Esophagus squamous epithelium (tissue), 4 donors: Measurements from ENCODE around the gene TNNT3.

ENCODE experiments used
- POLR2A ChIP-seq, 4 donors: fragments of 450-650 bp; IDR thresholded peaks; one replicate each; pipeline ENCODE4 v1.6.1; 2017; ENCODE audit warnings: antibody characterized with exemption in 4 of 4, mild to moderate bottlenecking in 4 of 4, moderate library complexity in 3 of 4
- TF ChIP-seq, protein P1 (sequence below), 6 experiments: fragments of 450-650 bp in 4 of 6; fragments of 200-600 bp in 2 of 6; sonication (generic) in 2 of 6; IDR thresholded peaks; one replicate each; pipeline ENCODE4 v1.5.1; 2016 to 2019; ENCODE audit warnings: antibody characterized with exemption in 6 of 6, mild to moderate bottlenecking in 4 of 6, moderate library complexity in 4 of 6

GRCh38 chr11:1964348-1964747 lies 44.8 kb downstream of the TNNT3 start:
- TF ChIP-seq, protein P1, sequence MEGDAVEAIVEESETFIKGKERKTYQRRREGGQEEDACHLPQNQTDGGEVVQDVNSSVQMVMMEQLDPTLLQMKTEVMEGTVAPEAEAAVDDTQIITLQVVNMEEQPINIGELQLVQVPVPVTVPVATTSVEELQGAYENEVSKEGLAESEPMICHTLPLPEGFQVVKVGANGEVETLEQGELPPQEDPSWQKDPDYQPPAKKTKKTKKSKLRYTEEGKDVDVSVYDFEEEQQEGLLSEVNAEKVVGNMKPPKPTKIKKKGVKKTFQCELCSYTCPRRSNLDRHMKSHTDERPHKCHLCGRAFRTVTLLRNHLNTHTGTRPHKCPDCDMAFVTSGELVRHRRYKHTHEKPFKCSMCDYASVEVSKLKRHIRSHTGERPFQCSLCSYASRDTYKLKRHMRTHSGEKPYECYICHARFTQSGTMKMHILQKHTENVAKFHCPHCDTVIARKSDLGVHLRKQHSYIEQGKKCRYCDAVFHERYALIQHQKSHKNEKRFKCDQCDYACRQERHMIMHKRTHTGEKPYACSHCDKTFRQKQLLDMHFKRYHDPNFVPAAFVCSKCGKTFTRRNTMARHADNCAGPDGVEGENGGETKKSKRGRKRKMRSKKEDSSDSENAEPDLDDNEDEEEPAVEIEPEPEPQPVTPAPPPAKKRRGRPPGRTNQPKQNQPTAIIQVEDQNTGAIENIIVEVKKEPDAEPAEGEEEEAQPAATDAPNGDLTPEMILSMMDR (IDR thresholded peaks at IDR 0.05): no peak
- no peak for TF ChIP-seq POLR2A (IDR thresholded peaks at IDR 0.05)
